NCI-H2227 (cell line): ENCODE measurements around the gene NKD2.

Source experiments
- DNase-seq: peaks from one replicate; lab custom pipeline; 2025; ENCODE audit not compliant: unreplicated experiment; lab: John Stamatoyannopoulos, UW

The NKD2 gene

DNA sequence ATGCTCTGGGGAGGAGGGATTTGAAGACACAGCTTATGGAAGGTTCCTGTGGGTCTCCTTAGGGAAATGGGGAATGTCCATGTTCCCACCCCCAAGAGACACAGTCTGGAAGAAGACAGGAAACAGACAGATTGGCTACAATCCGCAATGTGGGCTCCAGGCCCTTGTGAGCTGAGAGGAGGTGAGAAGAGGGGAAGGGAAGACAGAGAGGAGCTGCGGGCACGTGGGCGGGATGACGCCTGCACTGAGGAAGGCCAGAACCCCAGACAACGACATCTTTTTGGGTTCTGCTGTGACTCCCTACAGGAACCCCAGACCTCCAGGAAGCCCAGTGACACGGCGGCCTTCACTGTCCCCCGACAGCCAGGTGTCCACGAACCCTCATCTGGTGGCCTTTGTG, 29.9 kb upstream of the NKD2 start:
- no peak for DNase-seq

DNA sequence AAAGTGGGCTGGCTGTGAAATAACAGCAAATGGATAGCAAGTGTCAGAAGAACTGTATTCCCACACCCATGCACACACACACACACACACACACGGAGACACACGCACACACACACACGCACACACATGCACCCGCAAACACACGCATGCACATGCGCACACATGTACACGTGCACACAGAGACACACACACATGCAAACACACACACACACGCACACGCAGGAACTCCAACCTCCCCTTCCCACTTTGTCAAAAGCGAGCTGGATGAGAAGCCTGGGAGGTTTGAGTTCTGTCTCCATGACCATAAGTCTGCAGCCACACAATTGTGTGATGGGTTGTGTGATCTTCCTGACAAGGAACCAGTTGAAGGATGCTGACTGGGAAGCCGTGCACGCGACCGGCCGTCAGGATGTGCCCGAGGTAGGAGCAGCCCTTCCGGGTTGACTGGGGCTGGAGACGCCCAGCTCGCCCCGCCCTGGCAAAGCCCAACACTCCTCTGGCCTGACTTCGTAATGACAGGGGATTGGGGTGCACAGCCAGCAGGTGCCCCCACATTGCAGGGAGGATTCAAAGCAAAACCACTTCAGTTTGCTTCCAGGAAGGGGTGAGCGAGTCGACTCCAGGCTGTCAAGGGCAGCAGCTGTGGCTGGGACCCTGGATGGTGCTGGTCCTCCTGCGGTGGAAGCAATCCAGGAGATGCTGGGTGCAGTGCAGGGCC, 29.3 kb upstream of the NKD2 start:
- no peak for DNase-seq

GRCh38 chr5:980001-980588, 28.5 kb upstream of the NKD2 start:
- DNase-seq: no peak

- no peak for DNase-seq
These were observed 27.6 kb upstream of the NKD2 start for GRCh38 chr5:980966-981365.

GRCh38 chr5:981456-981855, 27.1 kb upstream of the NKD2 start:
- DNase-seq: no peak

DNA sequence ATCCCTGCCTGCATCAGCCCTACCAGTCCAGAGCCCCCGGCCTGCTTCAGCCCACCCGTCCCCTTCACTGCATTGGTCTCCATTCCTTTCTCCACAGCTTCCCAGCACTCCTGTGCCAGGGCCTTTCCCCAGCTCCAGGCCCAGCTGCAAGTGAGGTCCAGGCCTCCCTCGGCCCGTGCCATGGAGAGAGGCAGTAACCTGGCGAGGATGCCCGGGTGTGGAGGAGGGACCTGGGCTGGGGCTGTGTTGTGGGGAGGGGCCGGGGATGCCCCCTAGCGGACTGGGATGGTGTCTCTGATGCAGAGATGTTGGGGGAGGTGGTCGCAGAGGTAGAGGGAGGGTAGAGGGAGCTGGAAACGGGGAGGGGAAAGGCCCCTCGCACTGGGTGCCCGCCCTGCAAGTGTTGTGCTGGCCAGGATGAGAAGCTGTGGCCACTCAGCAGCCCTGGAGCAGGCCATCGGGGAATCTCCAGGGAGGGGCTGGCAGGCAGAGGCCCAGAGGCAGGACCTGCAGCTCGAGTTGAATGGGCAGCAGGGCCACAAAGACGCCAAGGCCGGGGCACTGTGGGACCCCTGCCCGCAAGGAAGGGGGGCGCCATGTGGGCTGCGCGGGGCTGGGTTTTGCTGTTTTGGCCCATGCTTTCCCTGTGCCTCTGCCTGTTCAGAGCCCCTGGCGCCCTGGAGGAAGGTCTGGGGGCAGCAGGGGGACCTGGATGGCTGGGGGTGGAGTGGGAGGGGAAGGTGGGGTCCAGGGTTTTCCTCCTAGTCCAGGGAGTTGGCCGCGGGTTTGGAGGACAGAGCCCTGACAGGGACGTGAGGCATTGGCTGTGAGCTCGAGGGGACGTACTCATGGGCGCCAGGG, 26.0 kb upstream of the NKD2 start:
- DNase-seq: no peak

- no peak for DNase-seq
These were observed 25.4 kb upstream of the NKD2 start for GRCh38 chr5:983238-983524.

DNA sequence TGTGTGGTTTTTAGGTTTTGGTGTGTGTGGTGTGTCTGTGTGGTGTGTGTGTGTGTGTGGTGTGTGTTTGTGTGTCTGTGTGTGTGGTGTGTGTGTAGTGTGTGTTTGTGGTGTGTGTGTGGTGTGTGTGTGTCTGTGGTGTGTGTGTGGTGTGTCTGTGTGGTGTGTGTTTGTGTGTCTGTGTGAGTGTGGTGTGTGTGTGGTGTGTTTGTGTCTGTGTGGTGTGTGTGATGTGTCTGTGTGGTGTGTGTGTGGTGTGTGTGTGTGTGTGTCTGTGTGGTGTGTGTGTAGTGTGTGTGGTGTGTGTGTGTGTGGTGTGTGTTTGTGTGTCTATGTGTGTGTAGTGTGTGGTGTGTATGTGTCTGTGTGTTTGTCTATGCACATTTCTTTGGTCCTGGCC, 25.0 kb upstream of the NKD2 start:
- no peak for DNase-seq

- no peak for DNase-seq
These were observed 23.8 kb upstream of the NKD2 start for GRCh38 chr5:984774-985173.

DNA sequence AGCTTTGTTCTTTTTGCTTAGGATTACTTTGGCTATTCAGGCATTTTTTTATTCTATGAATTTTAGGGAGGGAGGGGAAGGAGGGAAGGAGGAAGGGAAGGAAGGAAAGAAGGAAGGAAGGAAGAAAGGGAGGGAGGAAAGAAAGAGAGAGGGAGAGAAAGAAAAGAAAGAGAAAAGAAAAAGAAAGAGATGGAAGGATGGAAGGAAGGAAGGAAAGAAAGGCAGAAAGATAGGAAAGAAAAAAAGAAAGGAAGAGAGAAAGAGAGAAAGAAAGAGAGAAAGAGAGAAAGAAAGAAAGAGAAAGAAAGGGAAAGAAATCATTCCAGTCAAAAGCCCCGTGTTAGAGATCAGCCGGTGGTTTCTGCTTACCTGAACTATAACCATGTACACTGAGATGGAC, 20.8 kb upstream of the NKD2 start:
- no peak for DNase-seq

- no peak for DNase-seq
These were observed 20.3 kb upstream of the NKD2 start for GRCh38 chr5:988322-988721.

- DNase-seq: no peak
These were observed 18.6 kb upstream of the NKD2 start for GRCh38 chr5:989961-990530.

DNA sequence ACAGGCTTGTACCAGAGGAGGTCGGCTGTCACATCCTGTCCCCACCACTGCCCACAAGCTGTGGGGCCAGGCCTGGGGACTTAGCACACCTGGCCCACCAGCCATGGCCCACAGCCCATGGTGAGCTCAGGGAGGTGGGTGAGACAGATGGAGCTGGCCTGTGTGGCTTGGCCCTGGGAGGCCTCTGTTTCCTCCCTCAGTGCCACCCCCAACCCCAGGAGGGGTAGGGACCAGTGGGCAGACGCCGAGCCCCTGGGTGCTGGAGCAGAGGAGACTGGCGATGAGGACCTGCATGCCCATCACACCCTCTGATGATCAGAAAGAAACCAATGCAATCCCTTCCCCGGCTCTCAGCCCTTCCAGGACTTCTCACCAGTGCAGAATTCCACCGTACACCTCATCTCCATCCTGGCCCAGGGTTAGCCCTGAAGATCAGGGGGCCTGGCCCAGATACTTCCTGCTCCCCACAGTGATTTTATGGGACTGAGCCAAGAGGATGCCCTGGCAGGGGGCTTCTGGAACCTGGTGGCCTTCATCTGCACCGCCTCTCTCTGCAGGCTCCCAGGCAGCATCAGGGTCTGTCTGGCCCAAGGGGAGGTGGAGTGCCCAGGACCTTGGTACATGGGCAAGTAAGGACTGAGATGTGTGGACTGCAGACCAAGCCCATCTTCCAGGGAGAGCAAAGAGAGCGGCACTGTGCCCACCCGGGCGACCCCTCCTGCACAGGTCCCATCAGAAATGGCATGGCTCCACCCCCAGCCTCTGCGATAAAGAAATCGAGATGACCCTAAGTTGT, 16.9 kb upstream of the NKD2 start:
- DNase-seq: no peak

DNA sequence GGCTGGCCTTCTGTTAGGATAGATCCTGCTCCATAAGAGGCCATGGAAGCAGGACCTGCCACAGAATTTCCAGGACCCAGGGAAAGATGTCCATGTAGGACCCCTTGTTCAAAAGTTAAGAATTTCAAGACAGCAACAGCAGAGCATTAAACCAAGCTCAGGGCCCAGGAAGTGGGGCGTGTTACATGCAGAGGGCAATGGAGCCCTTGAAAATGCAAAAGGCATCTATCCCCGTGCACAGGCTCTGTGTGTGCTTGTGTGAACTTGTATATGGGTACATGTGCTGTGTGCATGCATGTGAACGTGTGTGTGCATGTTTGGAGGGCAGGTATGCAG, 14.4 kb upstream of the NKD2 start:
- DNase-seq: no peak

DNA sequence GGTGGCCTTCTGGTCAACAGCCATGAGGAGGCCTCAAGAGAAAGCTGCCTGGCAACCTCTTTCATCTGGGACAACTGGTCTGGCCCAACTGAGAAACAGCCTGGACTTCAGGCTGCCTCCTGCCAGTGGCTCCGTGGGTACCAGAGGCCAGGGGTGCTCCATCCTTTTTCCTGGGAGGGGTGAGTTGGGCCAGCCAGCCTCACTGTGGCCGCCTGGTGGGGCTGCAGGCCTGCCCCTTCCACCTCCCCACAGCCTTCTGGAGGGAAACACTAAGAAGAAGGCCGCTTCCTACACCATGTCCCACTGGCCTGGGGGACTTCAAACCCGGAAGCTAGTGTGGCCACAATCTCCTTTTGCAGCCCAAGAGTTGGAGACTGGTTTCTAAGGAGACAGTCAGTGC, 13.8 kb upstream of the NKD2 start:
- DNase-seq: no peak

GRCh38 chr5:995318-995717, 13.3 kb upstream of the NKD2 start:
- DNase-seq: no peak

DNA sequence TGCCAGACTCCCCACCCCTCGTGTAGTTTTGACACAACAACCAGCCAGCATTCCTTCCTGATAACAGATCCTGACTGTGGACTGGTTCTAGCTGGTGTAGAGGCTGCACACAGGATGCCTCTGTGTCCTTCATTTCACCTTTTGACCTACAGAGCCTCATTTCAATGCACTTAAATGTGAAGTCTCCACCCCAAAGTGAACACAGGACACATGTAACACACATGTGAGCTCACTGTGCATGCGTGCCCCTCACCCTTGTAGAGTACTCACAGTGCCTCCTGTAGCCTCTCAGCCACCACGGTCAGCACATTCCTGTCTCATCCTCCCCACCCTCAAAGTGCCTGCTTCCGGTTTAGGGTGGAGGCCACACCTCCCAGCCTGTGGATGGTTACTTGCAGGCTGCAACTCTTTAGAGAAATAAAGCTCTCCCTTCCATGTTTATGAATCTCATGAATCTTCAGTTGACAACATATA, 11.6 kb upstream of the NKD2 start:
- no peak for DNase-seq

DNA sequence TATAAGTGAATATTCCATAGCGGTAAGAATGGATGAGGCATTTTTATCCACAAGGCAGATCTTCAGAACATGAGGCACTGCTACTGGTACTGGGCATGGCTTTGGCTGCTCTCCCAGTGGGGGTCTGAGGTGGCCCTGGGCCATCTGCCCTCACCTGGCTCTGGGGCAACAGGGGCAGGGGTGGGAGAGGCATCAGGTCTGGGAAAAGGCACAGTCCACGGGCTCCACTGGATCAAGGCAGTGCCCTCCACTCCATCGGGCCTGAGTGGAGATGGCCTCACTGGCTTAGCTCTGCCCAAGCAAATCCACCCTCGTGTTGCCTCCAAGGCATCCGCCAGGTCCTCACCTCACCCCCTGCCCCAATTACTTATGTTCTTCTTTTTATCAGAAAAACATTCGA, 10.9 kb upstream of the NKD2 start:
- DNase-seq: no peak

DNA sequence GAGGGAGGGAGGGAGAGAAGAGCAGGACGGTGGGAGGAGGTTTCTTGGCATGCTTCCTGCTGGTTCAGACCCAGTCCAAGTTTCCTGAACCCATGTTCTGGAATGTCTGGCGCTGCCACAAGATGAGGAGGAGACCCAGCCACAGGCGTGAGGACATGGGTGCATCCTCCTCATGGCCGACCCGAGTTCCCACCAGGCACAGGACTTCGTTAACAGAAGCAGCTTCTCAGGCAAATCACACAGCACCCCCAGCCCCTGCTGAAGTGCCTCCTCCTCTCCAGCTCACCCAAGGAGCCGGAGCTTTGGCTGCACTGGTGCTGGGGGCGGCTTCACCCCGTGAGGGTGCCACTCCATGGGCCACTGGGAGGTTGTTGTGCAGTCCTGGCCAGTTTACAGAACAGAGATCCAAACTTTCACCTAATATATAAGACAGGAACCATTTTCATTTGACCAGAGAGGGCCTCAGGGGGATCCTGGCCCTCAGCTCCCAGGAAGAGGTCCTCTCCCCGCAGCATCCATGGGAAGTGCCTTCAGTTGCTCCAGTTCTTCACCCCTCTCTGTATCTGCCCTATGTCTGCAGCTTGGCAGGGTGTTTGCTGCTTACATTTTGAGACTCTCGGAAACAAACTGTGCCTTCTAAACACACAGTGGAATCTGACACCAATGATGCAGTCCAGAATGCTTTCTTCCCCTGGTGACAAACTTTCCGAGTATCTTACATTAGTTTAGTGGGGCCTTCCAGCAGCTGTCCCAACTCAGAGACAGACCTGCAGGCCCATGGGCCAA, 10.2 kb upstream of the NKD2 start:
- no peak for DNase-seq

- DNase-seq: no peak
These were observed 9.5 kb upstream of the NKD2 start for GRCh38 chr5:999032-999501.
